Uterine smooth muscle cell (primary cell): ENCODE results near the gene TSR2. TPM values are rescaled to one million over a fixed set of nuclear protein-coding genes. Genes with fewer than 3 reads are reported as not detected.

Experiments used
- total RNA-seq: library from RNA; depleted of rRNA; stranded (reverse); fragments of >200 nt; gene quantifications from 2 replicates; pipeline ENCODE4 v1.2.3, GENCODE V29; 2014

TSR2 gene, protein sequence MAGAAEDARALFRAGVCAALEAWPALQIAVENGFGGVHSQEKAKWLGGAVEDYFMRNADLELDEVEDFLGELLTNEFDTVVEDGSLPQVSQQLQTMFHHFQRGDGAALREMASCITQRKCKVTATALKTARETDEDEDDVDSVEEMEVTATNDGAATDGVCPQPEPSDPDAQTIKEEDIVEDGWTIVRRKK
- total RNA-seq, result 9.4 and 13.7 TPM in 2 replicates

DNA sequence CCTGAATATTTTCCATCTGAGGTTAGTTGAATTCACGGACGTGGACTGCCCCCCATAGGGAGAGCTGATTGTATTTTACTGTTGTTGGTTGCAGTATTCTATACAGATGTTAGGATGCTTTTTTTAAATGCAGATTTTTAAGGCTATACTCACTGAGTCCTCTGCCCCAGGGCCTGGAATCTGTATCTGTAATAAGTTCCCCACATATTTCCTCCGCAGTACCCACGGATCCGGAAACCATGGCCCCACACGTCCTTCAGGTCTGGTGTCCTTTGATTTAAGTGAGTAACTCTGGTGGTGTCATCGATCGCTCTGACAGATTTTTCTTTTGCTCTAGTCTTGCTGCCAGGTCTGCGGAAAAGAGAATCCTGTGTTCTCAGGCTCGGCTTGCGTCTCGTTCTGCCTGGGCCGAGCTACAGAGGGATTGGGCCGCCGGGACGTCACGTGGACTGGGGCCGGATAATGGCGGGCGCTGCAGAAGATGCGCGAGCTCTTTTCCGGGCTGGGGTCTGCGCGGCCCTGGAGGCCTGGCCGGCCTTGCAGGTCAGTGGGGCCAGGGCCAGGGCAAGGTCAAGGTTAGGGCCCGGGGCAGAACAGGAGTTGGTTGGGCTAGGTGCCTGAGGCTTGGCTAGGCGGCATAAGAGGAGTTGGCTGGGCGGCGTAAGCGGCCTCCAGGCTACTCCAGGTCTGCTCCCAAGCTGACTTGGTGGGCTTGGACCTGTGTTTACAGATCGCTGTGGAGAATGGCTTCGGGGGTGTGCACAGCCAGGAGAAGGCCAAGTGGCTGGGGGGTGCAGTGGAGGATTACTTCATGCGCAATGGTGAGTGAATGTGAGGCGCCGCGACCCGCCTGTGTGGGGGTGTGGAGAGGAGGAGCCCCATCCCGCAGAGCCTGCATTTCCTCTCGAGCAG lies at the start of gene TSR2:
TSR2 (plus strand) TSS at position 445 of the 912 bp plus-strand sequence; CDS start at position 463, 18 bp downstream.

Other genes starting within 250 kb of the TSR2 start
- 0.44 and 0.87 TPM in 2 replicates for gene WNK3, start 82.4 kb upstream of the TSR2 start, total RNA-seq
- 6.5 and 7.0 TPM in 2 replicates for gene FGD1, start 55.8 kb downstream of the TSR2 start, total RNA-seq
- 26.1 and 32.6 TPM in 2 replicates for gene GNL3L, start 89.8 kb downstream of the TSR2 start, total RNA-seq